GM19240 (cell line): ENCODE data around the gene CAVIN1.
A peak's percentile ranks its signal among the peaks of the same experiment; 100 is the strongest.
"Not testable (repeated sequence)": the region's sequence is repeated elsewhere in the genome, so short reads cannot be mapped to it uniquely, and the experiment has no call there.

Experiments used
- DNase-seq: peaks from one replicate; pipeline ENCODE4 v3.0.0; 2011; ENCODE audit warnings: low spot score; ENCODE audit not compliant: insufficient read length

Gene CAVIN1

GRCh38 chr17:42422958-42423712, at the start of gene CAVIN1:
CAVIN1 (minus strand) TSS chr17:42423256; CDS start chr17:42423097, 159 bp downstream.
- no peak for DNase-seq

DNA sequence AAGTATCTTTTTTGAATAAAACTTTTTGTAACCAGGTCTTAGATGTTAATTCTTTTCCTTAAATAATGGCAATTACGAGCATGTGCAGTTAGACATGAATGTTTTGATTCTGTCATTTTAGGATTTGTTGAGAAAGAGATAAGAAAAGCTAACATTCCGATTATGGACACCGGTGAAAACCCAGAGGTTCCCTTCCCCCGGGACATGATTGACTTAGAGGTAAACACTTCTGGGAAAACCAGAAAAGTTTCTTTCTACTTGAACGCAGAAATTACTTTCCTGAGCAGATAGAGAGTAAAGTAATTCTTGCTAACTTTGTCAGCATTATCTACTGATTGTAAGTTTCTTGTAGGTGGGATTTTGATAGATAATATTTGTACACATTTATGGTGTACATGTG, 44.8 kb upstream of the CAVIN1 start:
- no peak for DNase-seq

GRCh38 chr17:42463976-42464400, 40.9 kb upstream of the CAVIN1 start:
- no peak for DNase-seq

- DNase-seq: no peak
Observed at GRCh38 chr17:42460371-42460770, 37.3 kb upstream of the CAVIN1 start.

- DNase-seq: no peak
Observed at GRCh38 chr17:42459801-42460281, 36.8 kb upstream of the CAVIN1 start.

- no peak for DNase-seq
Observed at GRCh38 chr17:42459256-42459800, 36.3 kb upstream of the CAVIN1 start.

GRCh38 chr17:42458497-42459255, 35.6 kb upstream of the CAVIN1 start, which contains the start of gene ATP6V0A1:
ATP6V0A1 (plus strand) TSS chr17:42458878; CDS start chr17:42460895, 2,017 bp downstream.
- peak; percentile 76 for DNase-seq

GRCh38 chr17:42457107-42457792, 34.2 kb upstream of the CAVIN1 start:
- DNase-seq: no peak

DNA sequence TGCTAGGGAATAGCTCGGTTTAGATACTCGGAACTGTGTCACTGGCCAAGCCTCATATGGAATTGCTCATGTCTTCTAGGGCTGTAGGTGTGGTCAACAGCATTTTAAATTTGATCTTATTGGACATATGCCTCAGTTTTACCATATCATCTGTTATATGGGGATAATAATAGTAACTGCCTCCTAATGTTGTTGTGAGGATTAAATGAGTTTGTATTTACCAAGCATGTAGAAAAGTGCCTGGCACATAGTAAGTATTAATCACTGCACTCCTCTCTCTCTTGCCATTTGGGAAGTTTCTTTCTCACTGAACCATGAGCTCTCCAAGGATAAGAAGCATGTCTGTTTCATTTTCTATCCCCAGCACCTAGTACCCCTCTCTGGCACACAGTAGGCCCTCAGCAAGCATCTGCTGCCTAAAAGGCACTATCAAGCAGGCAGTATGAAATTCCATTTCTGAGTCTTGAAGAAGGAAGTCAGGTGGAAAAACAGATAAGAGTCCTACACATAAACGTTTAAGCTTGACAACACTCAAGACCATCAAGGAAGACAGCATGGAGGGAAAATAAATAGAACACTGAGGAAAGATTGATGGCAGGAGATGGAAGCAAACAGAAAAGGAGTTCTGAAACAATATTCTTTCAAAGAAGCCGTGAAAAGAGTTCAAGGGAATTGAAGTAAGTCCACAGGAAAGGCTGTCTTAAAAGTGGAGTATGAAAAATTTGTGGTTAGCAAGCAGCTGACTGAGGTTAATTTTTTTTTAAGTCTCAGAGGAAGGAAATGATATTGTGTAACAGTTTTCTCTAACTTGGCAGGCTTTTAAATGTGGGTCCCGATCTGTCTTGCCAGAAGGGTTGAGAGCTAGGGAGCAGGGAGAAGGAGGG, 33.4 kb upstream of the CAVIN1 start:
- DNase-seq: peak; percentile 21

GRCh38 chr17:42454987-42455386, 31.9 kb upstream of the CAVIN1 start:
- DNase-seq: not testable (repeated sequence)

DNA sequence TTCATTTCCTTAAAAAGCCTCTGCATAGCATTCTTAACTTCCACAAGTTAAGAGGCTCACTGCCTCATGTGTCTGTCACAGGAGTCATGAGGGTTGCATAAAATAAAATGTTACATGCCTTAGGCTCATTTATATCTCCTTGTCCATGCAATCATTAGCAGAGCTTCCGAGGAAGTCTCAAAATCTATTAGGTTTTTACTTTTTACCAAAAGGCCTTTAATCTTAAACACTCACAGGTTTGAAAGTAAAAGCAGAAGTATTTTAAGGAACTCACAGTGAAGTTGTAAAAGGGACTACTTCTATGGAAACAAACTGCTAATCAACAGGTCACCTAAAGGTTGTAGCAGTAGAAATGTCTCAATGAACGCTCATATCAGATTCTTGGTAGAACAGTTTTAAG, 30.4 kb upstream of the CAVIN1 start:
- DNase-seq: no peak

DNA sequence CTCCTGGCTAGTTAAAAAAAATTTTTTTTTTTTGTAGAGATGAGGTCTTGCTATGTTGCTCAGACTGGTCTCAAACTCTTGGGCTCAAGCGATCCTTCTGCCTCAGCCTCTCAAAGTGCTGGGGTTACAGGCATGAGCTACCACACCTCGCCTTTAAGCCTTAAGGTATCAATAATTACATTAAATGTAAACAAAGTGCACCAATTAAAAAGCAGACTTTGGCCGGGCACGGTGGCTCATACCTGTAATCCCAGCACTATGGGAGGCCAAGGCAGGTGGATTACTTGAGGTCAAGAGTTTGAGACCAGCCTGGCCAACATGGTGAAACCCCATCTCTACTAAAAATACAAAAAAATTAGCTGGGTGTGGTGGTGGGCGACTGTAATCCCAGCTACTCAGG, 28.2 kb upstream of the CAVIN1 start:
- not testable (repeated sequence) for DNase-seq

GRCh38 chr17:42449838-42450237, 26.8 kb upstream of the CAVIN1 start:
- DNase-seq: not testable (repeated sequence)

DNA sequence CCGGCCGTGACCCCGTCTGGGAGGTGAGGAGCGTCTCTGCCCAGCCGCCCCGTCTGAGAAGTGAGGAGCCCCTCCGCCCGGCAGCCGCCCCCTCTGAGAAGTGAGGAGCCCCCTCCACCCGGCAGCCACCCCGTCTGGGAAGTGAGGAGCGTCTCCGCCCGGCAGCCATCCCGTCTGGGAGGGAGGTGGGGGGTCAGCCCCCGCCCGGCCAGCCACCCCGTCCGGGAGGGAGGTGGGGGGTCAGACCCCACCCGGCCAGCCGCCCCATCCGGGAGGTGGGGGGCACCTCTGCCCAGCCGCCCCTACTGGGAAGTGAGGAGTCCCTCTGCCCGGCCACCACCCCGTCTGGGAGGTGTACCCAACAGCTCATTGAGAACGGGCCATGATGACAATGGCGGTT, 26.1 kb upstream of the CAVIN1 start:
- not testable (repeated sequence) for DNase-seq

DNA sequence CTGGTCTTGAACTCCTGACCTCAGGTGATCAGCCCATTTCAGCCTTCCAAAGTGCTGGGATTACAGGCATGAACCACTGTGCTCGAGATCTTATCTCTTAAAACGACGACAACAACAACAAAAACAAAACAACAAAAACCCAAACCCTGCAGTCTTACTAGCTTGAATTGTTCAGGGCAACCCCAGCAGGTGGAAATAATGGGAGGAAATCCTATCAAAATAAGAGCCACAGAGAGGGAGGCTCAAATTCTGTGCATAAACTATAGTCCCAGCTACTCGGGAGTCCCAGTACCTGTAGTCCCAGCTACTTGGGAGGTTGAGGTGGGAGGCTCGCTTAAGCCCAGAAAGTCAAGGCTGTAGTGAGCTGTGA, 19.1 kb upstream of the CAVIN1 start:
- no peak for DNase-seq

GRCh38 chr17:42441371-42442195, 18.5 kb upstream of the CAVIN1 start:
- DNase-seq: no peak

DNA sequence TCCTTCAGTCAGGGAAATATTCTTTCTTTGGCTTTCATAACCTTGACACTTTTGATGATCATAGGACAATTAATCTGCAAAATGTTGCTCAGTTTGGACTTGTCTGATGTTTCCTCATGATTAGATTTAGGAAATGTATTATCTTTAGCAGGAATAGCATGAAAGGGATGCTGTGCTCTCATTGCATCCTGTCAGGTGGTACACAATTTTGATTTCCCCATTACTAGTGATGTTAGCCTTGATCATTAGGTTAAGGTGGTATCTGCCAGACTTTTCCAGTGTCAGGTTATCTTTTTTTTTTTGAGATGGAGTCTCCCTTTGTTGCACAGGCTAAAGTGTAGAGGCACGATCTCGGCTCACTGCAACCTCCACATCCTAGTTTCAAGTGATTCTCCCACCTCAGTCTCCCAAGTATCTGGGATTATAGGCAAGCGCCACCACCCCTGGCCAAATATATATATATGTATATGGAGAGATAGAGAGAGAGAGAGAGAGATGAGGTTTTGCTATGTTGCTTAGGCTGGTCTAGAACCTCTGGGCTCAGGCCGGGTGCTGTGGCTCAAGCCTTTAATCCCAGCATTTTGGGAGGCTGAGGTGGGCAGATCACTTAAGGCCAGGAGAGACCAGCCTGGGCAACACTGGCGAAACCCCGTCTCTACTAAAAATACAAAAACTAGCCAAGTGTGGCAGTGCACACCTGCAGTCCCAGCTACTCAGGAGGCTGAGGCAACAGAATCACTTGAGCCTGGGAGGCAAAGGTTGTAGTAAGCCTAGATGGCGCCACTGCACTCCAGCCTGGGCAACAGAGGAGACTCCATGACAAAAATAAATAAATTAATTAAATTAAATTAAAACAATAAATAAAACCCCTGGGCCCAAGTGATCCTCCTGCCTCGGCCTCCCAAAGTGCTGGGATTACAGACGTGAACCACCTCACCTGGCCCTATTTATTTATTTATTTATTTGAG, 15.8 kb upstream of the CAVIN1 start:
- DNase-seq: no peak

DNA sequence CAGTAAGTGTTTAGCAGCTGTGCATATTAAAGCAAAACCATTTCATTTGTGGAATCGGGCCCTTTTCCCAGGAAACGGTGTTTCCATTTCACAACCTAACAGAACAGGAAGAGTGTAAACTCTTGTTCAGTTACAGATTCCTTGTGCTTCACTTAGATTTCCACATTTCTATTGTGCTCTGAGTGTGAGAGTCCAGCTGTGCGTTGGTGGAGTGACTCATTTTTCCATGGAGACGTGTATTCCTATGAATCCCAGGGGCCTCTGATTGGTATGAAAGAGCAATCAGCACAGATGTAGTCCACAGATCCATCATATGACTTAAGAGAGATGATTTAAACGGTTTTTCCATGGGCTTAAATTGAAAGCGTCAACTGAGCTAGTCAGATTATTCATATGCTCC, 13.3 kb upstream of the CAVIN1 start:
- no peak for DNase-seq

DNA sequence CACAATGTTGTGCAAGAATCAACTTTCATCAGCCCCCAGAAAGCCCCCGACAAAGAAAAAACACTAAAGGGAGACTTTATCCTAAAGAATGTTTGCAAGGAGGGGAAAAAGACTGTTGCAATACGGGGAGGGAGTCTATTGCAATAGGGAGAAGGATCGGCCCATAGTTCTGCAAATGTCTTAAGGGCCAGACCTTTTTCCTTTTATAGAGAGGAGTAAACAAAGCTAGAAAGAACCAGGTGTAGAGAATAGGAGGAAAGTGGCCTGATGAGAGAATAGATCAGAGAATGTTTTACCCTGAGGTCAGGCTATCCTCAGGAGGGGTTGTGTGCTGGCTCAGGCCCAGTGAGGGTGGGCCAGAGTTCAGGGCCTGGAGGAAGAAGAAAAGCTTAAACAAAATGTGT, 8.7 kb upstream of the CAVIN1 start:
- no peak for DNase-seq
